Measurements from ENCODE around the gene DMRT2.

The DMRT2 gene

DNA sequence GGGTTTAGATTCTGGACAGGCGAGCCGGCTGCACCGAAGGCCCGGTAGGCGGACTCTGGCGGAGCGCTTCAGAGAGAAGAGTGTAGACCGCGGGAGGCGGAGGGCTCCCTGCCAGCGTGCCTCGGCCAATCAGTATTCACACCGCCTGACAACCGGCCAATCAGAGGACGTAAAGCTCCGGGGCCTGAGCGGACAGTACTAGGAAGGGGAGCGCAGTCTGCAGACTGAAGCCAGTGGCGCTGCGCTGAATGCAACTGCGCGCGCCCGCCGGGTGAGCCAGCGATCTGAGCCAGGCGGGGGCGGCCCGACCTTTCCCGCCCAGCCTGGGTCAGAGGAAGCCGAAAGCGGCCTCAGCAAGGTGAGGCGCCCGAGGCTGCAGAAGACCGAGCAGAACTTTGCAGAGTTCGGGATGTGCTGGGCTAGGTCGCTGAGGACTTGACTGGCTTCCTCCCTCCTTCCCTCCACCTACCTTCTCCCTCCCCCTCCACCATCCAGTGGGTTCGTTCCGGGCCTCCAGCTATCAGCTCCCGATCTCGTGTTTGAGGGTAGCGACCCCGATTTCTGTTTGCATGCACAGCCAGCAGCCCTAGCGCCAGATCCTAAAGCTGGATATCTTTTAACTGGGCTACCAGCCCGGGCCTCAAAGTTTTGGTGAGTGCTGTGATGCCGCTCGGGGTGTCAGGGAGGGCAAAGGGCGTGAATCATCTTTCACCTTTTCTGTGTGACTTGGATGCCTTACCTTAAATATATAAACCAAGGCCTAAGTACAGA is at the start of gene DMRT2:
Gene DMRT2, plus strand, starts transcription at position 233 of the 771 bp plus-strand sequence. CDS start 1,257 bp downstream, outside the sequence.
- DNase-seq (ENCODE audit: low spot score), result no peak

DNA sequence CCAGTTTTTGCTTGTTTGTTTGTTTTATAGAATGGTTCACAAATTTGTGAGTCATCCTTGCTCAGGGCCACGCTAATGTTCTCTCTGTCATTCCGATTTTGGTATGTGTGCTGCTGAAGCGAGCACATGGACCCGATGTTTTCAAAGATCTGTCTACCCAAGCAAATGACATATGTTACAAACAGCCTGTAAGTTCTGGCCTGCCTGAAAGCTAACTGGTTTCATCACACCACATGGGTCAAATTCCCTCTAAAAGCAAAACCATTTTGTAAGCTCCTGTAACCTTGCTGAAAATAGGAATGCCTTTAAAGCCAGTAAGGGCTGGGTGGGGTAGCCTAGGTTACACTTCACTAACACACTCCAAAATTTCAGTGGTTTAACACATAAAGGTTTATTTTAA is 48.3 kb upstream of the DMRT2 start:
- DNase-seq (ENCODE audit: low spot score), result no peak

DNA sequence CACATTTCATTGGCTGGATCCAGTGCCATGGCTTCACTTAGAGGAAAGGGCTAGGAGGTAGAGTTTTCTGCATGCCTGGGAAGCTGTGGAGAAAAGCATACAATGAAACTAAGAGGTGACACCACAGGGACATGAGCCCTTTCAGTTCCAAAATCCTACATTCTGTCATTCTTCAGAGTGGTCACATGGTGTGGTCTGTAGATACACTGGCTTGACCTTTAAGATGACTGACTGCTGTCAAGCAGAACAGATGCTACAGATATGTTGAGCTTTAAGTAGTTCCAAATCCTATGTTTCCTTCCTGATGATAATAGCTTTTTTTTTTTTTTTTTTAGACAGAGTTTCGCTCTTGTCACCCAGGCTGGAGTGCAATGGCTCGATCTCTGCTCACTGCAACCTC is 47.5 kb upstream of the DMRT2 start:
- DNase-seq (ENCODE audit: low spot score), result no peak

DNA sequence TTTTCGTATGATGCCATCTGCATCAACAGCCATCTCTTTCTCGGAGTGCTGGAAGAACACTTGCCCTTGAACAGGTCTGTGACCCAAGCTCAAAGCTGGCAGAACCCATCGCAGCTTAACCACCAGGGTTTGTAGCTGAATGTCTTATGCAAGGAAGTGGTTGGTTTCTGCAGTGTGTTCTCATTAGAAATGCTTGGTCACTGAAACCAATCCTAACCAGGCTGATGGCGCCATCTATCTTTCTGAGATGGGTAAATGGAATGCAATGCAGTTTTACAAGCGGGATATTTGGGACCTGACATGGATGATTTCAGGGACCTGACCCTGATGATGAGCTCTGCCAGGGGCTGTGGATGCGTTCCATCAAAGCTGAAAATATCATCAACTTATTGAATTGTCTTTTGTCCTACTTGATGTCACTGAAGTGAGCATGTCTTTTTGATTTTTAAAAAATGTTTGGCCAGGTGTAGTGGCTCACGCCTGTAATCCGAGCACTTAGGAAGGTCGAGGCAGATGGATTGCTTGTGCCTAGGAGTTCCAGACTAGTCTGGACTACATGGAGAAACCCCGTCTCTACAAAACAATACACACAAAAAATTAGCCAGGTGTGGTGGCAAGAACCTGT is 45.0 kb upstream of the DMRT2 start:
- no peak for DNase-seq (ENCODE audit: low spot score)

DNA sequence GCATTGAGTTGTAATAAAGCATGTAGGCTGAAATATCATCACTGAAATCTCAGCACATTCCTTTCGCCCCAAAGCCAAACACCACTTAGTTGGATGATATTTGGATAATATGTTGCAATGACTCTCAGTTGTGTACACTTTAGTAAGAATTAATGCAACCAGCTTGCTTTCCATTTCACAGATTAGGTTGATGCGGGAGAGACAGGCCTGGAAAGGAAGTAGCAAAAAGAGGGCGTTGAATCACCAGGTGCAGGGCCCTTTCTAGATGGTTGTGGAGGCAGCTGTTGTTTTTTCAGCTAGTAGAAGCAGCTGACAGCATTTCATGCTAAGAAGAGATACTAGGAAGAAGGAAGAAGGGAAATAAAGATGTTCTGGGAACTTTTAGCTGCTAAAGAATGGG is 42.8 kb upstream of the DMRT2 start:
- no peak for DNase-seq (ENCODE audit: low spot score)

DNA sequence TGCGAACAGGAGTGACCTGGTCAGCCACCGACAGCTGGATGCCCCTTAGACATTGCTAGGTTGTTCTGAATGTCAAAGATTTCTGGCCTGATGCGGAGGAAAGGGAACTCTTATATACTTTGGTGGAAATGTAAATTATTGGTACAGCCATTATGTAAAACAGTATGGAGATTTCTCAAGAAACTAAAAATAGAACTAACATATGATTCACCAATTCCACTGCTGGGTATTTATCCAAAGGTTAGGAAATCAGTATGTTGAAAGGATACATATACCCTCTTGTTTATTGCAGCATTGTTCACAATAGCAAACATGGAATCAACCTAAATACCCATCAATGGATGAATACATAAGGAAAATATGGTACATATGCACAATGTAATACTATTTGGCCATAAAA is 41.9 kb upstream of the DMRT2 start:
- no peak for DNase-seq (ENCODE audit: low spot score)

DNA sequence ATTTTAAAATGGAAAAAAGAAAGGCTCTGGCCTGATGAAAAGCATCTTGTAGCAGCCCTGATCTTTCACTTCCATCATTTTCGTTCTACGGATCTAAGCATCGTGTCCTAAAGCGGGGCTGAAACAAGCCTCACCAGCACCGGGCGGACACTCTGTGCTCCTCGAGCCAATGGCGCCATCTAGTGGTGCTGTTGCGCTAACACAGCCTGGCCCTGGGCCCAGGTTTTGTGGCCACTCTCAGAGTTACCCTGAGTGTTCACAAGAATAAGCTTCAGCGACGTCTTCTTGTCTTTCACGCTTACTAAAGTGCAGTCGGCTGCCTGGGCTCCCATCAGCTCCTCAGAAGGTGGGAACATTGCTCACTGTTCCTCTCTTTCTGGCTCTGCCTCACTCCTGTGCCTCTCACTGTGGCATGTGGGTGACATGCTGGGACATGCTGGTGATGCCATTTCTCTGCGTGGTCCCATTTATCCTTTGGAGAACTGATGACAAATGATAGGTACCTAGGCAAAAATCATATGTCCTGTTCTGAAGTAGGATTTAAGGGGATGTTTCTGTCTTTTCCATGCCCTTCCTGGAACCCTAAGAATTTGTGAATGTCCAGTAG is 41.0 kb upstream of the DMRT2 start:
- peak; percentile 73 for DNase-seq (ENCODE audit: low spot score)

DNA sequence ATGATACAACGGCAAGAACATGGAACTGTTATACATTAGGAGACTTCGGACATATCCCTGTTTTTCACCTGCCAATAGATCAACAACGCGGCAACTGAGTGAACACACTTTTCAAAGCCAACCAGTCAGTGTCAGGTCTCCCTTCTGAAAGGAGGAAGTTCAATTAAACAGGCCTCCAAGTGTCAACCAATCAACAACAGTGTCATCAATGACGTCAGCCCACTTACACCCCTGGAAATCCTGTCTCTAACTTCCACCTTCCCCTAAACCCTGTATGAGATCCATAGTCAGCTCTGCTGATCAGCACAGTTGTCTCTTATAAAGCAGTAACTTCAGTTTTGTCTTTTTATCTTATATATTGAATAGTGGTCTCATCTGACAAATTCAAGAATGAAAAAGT is 37.1 kb upstream of the DMRT2 start:
- DNase-seq (ENCODE audit: low spot score), result no peak

DNA sequence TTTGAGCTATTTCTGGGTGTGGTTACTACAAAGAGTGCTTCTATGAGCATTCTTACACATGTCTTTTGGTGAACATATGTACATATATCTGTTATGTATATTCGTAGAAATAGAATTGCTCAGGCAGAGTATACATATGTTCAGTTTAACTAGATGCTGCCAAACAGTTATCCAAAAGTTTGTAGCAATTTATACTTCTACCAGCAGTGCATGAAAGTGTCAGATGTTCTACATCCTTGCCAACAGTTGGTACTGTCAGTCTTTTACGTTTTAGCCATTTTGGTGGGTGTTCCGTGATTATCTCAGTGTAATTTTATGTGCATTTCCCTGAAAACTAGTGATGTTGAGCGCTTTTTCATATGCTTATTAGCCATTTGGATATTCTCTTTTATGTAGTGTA is 35.9 kb upstream of the DMRT2 start:
- DNase-seq (ENCODE audit: low spot score), result no peak

DNA sequence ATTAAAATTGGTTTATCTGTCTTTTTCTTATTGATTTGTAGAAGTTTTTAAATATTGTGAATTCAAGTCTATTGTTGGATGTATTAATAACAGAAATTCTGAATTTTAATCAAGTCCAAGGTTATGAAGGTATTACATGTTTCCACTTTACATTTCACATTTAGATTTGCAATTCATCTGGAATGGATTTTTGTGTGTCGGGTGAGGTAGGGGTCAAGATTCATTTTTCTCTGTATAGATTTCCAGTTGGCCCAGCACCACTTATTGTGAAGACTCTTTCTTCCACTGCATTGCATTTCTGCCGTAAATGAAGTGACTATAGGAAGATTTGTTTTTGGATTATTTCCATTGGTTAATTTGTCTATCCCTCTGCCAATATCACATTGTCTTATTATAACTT is 35.5 kb upstream of the DMRT2 start:
- no peak for DNase-seq (ENCODE audit: low spot score)

DNA sequence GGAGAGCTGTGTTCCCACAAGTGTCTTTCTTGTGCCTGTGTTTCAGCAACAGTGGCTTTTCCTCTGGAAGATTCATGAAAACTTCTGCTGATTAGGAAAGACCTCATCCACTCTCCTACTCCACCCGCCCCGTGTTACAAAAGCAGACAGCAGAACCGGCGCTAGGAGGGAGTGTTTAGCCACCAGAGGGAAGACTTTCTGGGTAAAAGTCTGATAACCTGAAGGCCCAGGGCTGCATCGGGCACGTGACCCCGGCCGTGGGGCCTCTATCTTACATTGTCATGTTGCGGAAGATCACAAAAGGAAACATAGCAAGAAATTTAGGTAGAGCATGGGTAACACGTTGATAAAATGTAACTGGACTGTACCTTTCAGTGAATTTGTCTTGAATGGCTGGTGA is 32.0 kb upstream of the DMRT2 start:
- DNase-seq (ENCODE audit: low spot score), result no peak

DNA sequence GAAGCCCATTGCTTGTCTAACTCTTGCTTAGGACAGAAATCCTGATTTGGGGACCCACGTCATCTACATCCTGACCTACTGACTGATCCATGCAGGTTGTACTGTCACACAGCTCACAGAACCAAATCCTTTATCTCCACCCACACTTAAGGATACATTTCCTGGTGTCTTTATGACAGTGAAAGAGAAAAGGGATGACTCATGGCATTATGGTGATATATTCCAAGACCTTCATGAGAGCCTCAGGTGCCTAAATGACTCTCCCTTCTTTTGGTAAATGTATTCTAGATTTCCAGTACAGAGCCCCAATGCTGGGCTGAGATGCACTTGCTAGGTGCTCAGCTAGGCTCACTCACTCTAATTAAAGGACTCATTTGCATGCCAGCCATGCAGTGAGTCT is 26.0 kb upstream of the DMRT2 start:
- no peak for DNase-seq (ENCODE audit: low spot score)

DNA sequence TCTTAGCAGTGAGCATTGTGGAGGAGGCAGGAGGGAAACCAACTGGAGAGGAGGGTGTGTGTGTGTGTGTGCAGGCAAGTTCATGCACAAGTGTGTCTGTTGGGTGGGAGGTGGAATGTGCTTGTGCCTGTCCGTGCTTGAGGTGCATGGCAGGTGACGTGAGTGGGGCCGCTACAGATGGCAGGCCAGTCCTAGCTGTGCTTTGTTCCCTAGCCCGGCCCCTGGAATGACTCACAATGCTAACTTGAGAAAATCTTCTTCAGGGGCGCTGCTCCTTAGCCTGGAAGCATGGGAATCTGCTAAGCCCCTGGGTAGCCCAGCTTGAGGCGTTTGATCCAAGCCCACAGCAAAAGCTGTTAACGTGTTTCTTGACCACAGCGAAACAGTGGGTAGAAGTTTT is 25.0 kb upstream of the DMRT2 start:
- no peak for DNase-seq (ENCODE audit: low spot score)

DNA sequence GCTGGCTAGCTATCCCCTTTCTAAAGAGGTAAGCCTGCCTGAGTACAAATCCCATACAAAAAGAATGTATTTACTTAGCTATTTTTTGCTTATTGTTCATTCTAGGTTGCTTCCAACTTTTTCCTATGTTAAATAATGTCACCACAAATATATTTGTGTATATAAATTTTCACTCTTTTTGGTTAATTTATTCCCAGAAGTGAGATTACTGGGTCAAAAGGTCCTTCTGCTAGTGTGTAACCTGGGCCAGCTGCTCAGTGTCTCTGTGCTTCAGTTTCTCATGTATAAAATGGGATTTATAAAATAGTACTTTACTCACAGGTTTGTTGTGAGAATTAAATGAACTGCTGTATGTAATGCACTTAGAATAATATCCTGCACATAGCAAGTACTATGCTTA is 23.9 kb upstream of the DMRT2 start:
- DNase-seq (ENCODE audit: low spot score), result no peak

DNA sequence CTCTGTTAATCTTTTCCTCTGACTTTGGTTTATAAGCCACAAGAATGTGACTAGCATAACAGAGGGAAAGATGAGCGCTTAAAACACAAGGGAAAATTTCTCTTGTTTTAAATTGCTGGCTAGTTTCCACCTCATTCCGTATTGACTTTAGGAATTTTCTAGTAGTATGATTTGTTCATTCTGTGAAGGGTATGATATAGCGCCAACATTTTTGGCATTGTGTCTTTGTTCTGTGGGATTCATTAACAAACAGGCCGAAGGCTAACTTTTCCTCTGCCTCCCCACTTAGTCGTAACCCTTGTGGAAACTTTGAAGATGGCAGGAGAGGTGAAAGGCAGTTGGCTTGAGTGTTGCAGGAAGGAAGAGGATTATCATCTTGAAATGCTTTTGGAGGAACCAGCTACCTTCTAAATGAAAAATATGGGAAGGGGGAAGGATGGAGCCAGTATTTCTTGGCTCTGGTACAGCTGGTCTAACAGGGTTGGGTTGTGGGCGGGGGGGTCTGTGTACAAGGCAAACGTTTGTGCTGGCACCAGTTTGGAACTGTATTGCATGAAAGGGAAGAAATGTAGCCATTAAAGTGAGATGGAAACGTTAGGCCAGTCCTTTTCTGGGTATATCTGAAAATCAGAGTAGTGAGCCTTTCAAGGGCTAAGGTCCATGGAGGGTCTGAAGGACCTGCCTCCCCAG is 21.5 kb upstream of the DMRT2 start:
- no peak for DNase-seq (ENCODE audit: low spot score)

DNA sequence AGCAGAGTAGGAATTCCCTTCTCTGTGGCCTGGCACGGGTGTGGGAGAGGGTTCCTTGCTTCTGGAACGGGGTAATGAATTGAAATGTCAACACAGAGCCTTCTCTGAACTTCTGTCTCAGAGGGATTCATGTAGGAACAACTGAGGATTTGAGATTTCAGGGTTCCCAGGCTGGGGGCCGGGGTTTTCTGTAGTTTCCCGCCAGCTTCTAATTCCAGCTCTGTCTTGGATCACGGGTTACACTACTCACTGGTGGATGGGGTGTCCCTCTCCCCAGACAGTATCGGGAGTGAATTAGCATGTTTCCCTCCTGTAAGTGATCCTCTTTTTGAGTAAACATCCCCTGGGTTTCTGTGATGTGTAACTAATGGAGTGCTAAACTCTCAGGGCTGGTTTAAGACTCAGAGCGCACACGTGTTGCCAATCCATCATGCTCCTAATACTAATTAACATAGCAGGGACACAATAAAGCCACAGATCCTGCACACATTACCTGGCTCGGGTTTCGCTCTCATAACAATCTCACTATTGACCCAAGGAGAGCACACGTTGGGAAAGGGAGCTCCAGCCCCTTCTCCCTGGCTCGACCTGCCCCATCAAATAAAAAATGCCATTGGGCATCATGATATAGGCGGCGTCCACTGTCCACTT is 18.1 kb upstream of the DMRT2 start:
- no peak for DNase-seq (ENCODE audit: low spot score)

DNA sequence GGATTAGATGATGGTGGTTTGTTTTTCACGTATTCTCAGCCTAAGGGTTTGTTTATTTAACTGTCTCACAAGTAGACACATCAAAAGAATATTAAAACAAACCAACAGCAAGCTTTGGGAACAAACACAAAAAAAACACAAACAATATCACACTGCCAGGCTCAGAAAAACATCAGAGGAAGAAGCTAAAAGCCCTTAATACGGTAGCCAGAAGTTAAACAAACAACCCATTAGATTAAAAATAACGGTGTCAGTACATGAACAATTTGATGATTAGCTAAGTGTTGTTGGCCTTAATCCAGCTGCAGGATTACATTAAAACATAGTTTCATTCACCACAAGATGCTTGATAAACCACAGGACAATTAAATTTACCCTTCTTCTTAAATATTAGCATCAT is 15.9 kb upstream of the DMRT2 start:
- DNase-seq (ENCODE audit: low spot score), result no peak

DNA sequence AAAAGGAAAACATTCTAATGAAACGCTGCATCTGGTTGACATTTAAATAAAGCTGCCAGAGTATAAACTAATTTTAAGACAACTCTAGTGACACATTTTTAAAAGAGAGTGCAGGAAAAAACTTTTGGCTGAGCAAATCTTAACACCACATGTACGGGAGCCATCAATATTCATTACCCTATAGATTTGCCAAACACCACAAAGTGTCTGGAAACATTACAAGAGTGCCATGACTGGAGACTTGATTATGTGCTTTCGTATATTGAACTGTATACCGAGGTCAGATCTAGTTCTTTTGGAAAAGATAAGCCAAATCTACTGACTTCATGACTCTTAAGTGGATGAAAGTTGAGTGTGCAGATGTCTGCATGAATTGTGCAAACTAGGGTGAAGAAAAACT is 10.6 kb upstream of the DMRT2 start:
- no peak for DNase-seq (ENCODE audit: low spot score)

DNA sequence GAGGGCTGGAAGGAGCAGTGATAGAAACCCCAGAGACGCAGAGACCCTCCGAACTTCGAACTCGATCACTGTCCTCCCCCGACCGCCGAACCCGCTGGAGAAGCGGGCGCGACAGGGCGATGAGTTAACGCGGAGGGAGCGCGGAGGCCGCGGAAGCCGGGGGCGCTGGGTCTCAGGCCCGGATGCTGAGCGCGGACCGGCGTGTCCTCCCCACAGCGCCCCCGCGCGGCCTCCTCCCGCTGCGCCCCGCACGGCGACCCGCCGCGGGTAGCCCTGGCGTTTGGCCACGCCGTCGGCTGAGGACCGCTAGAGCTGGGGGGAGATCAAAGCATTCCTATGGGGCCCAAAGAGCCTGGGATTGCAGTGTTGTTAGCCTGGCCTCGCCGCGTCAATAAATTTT is 7.7 kb upstream of the DMRT2 start:
- no peak for DNase-seq (ENCODE audit: low spot score)

DNA sequence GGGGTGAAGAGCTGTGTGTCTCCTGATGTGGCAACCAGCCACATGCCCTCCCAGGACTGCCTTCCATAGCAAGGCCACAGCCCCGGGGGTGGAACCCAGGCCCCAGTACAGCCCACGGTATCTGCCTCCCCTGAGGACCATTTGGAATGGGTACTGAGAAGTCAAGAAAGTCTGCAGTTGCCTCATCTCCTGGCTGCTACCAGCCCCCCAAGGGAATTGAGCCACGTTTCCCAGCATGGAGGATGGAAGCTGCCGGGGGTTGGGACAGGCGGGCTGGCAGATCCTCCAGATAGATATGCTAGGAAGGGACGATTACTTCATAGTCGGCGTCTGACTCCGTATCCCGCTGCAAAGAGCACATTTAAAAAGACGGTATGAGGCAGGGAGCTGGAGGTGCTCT is 5.5 kb upstream of the DMRT2 start:
- DNase-seq (ENCODE audit: low spot score), result no peak

DNA sequence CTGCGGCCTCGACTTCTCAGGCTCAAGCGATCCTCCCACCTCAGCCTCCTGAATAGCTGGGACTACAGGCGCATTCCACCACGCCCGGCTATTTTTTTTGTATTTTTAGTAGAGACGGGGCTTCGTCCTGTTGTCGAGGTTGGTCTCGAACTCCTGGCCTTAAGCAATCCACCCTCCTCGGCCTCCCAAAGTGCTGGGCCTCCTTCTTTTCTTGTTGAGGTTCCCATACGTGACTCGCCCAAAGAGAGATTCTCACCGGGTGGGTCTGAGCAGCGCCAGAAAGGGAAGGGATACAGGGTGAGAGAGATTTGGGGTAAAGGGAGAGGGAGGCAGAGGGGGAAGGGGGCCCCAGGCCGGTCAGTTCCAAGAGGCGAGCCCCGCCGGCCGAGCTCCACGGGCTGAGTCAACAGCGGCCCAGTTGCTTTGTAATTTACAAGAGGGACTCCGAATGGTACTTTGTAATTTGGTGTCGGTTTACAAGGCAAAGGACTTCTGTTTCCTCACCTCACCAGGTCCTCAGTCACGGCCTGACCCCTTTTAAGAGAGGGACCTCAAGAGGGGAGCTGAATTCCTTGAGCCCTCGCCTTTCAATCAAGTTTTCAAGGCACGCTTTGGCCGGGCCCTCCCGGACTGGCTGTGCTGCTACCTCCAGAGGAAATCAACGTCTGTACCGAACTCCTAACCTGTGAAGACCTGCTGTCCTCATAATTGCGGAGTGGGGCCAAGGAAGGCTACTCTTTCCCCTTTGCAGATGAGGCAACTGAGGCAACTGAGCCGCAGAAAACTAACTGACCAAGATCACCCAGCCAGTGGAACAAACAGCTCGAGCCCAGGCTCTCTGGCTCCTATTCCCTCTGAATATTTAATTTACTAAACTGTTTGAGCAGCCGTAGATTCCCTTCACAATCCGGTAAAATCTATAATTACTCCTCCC is 3.3 kb upstream of the DMRT2 start:
- DNase-seq (ENCODE audit: low spot score), result no peak
